GM19463 (cell line): ENCODE data around the gene DCLRE1B.
A peak's percentile ranks its signal among the peaks of the same experiment; 100 is the strongest.

Experiments used
- ATAC-seq: cut with Tn5 transposase; IDR thresholded peaks from one replicate; pipeline ENCODE4 v1.9.1; 2021; ENCODE audit warnings: mild to moderate bottlenecking, moderate library complexity; ENCODE audit not compliant: unreplicated experiment

Gene DCLRE1B

DNA sequence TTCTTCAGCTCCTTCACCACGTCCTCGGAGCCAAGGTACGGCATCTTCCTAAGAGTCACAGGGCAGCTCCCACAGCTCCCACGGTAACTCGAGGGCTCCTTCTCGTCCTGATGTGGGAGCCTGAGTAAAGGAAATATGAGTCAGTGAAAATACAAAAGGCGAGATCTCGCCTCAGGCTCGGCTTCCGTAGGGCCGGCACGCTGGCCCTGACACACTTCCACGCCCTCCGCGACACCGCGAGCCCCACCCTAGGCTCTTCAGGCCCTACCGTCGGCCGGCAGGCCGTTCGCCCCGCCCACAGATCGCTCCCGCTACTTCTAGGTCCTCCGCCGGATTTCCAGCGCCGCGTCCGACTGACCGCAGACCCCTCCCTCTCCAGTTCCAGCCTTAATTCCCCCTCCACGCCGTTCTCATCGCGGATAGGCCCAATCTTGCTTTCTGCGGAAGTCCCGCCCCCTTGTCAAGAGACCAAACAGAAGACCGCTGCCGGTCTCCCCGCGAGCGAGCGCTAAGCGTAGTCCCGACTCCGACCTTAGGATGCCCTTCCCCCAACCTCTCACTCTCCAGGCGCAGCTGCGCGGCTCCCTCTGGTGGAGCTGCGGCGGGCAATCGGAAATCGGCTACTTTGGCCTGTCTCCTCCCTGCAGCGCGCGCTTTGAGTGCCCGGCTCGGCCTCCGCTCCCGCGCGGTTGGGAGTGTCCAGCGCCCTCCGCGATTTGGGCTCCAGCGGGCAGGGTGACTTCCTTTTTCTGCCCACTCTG, at the start of gene DCLRE1B, which contains the start of gene AP4B1:
Gene DCLRE1B, plus strand, starts transcription at position 653 of the 761 bp plus-strand sequence. CDS start 261 bp downstream, outside the sequence.
Gene AP4B1, minus strand, starts transcription at position 126 of the 761 bp plus-strand sequence. Its CDS starts 82 bp downstream, at position 44.
- peak; percentile 87 for ATAC-seq

DNA sequence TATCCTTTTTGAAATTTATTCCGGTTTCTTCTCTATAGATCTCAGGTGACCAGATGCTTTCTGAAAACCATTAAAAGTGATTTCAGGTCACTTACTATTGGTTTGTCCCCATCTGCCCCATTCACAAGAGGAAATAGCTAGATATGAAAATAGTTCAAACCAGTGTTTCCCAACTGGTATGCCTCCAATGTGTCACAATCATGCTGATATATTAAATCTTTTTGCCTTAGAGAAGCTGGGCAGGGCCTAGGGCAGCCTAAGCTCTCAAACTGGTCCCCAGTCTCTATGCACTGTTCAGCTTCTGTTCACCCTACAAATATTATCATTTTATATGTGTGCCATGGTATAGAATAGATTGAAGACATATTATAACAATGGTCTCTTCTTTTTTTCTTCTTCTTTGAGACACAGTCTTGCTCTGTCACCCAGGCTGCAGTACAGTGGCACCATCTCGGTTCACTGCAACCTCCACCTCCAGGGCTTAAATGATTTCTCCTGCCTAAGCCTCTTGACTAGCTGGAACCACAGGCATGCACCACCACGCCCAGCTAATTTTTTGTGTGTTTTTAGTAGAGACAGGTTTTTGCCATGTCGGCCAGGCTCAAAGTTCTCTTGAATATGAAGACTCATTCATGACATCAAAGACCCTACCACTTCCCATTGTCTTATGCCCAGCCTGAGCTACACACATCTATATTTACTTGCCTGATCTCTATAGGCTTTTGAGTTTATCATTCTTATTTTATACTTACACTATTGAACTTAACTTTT, 49.3 kb upstream of the DCLRE1B start:
- no peak for ATAC-seq

DNA sequence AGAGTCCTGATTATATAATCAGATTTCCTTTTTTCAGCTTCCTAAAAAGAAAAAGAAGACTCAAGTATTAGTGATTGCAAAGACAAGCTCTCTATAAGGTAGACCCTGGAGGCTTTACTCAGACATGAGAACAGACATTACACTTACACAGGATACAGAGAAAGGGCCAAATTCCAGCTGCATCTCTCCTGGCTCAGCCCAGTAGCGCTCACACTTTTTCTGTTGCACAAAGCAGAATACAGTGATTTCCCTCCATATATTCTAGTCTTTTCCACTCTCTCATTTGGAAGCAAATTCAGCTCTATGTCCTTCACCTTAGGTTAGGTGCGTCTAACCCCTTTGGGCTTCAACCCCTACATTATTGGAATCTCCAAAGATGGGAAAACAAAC, 48.7 kb upstream of the DCLRE1B start:
- ATAC-seq = no peak

DNA sequence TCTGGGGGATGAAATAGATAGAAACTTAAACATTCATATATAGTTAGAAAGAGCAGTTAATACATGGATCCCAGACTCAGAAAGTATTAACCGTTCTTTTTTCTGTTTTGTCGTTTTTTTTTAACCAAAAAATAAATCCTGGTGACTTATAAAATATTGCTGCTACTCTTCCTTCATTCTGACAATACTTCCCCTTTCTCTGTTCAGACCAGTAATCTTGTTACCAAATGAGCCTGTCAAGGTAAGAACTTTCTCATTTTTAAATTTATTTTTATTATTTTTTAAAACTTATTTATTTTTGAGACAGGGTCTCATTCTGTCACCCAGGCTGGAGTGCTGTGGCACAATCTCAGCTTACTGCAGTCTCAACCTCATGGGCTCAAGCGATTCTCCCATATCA, 47.4 kb upstream of the DCLRE1B start:
- no peak for ATAC-seq

- ATAC-seq = peak; percentile 35
Observed at GRCh38 chr1:113858418-113858817, 46.7 kb upstream of the DCLRE1B start.

DNA sequence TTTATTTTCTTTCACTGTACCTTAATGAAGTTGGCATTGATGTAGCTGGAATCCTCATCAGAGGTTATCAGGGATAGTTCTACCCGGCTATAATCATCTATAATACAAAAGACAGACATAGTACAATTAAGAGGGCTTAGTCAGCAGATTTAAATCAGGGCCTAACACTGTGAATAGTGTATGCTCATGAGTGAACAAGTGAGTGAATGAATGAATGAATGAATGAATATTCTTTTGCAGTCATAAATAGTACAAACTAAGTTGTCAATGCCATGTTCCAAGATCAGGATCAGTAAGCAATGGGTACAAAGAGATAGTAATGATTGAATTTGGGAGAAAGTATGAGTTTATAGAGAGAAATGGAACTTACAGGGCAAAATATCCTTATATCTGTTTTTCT, 46.1 kb upstream of the DCLRE1B start:
- no peak for ATAC-seq

GRCh38 chr1:113859478-113860175, 45.5 kb upstream of the DCLRE1B start:
- ATAC-seq = peak; percentile 86

DNA sequence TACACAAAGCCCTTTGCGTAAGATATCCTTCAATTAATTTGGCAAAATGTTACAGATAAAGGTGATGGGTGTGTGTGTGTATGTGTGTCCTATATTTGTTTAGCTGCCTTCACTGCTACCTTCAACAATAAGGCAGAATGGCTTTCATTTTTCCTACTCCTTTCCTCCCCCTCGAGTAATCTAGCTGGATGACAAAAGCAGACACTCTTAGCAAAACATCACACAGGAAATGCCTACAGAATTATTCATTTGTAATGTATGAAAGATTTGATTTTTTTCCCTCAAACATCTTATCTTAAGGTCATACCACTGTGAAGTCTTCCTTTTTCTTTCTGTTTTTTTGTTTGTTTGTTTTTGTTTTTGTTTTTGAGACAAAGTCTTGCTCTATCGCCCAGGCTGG, 44.2 kb upstream of the DCLRE1B start:
- no peak for ATAC-seq

DNA sequence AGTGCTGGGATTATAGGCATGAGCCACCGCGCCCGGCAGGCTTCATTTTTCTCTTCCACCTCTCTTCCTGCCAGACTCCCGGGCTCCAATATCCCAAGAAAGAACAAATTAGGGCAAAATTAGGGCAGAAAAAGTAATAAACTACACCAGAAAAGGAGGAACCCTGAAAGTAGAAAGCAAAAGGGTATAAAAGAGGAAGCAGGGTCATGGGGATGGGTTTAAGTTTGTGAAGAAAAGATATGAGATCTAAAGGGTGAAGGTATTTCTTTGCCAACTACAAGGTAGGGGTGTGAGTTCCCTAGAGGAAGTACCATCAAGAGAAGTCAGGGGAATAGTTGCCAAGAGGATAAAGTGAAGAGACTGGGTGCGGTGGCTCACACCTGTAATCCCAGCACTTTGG, 43.5 kb upstream of the DCLRE1B start:
- ATAC-seq = no peak

- no peak for ATAC-seq
Observed at GRCh38 chr1:113868387-113869083, 36.6 kb upstream of the DCLRE1B start.

GRCh38 chr1:113870778-113871177, 34.3 kb upstream of the DCLRE1B start:
- ATAC-seq = no peak

GRCh38 chr1:113871597-113872113, 33.5 kb upstream of the DCLRE1B start, which contains the start of gene PTPN22:
PTPN22 (minus strand) TSS chr1:113871712.
- peak; percentile 86 for ATAC-seq

DNA sequence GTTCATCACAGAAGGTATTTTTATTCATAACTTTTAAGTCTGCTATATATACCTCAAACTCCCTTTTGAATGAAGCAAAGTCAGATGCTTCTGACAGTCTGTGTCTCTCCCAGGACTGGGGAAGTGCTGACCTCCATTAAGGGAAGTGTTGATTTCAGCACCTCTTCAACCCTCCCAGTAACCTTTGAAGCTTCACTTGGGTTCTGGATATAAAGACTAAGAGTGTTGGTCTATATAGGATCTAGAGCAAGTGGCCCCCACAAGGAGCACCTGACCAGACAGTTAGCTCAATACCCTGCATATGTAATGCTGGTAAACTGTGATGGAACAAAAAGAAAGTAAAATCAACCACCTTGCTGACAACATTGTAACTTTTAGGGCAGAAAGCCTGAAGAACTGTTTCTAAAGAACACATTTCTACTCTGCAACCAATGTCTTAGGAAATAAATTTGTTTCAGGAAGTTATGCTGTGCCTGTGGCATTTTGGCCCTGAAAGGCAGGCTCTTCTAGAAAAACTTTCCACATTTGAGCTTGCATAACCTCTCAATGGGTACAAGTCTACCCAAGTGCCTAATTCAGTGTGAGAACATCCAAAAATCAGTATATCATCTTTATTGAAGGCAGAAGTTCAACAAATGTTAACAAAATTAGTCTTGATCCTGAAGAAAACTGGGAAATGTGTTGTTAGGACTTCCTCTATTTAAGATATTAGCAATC, 32.7 kb upstream of the DCLRE1B start:
- ATAC-seq = no peak

DNA sequence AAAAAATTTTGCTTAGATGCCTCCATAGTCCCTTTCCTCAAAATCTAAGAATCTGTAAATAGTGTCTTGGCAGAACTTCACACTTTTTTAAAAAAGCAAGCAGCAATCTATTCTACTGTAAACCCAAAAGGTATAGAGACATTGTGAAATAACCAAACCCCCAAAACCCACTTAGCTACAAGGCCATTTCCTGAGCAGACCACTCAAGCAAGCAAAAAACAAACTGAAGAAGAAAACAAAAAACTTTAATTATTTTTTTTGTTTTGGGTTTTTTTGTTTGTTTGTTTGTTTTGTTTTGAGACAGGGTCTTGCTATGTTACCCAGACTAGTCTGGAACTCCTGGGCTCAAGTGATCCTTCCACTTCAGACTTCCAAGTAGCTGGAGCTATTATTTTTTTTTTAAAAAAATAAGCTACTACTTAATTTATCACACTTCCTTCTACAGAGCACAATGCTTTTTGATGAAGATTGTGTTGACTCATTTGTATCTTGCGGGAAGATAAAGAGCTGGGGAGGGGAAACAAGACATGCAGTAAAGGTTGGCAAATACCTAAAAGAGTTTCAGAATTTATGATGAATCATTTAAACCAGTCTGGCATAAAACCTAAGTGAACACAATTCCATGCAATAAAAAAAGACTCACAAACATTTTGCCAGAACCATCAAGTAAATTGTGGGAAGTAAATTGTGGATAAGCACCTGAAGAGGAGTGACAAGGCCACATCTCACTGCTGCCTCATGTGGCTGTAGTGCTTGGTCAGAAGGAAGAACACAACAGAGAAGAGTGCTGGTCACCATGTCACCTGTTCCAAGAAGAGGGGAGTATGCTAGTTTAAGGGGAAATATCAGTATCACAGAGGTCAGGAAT, 30.9 kb upstream of the DCLRE1B start:
- ATAC-seq = no peak

DNA sequence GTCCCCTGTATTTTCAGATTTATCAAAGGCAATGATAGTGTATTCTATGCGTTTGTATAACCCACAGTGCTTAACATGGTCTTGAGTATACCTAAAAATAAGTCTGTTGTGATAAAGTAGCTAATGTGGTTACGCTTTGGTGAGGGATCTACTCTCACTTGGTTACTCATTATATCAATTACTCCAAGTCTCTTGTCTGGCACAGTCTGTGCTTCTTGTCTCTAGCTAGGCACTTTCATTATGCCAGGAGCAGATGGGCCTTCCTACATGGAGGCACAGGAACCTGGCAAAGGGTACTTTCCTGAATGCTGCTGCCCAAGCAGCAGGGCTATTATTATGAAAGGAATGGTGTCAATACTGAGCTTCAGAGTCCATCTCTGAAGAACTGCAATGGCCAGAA, 29.4 kb upstream of the DCLRE1B start:
- ATAC-seq = peak; percentile 38

GRCh38 chr1:113876176-113876575, 28.9 kb upstream of the DCLRE1B start:
- no peak for ATAC-seq

- no peak for ATAC-seq
Observed at GRCh38 chr1:113879739-113880038, 25.4 kb upstream of the DCLRE1B start.

- no peak for ATAC-seq
Observed at GRCh38 chr1:113881661-113882060, 23.5 kb upstream of the DCLRE1B start.
